Ovary (tissue), 3 donors: ENCODE data around the gene TNFRSF9.
"Not testable (repeated sequence)": the region's sequence is repeated elsewhere in the genome, so short reads cannot be mapped to it uniquely, and the experiment has no call there.

ENCODE experiments used
- CTCF ChIP-seq, 3 donors: fragments of 450-650 bp in 2 of 3; fragments of 200-600 bp in 1 of 3; IDR thresholded peaks; one replicate each; pipeline versions ENCODE4 v1.5.1 to v1.8.0; 2016 to 2022; ENCODE audit warnings: antibody characterized with exemption in 3 of 3, mild to moderate bottlenecking in 1 of 3
- POLR2A ChIP-seq: fragments of 450-650 bp; IDR thresholded peaks from one replicate; pipeline ENCODE4 v1.6.1; 2017; ENCODE audit warnings: antibody characterized with exemption, mild to moderate bottlenecking, moderate library complexity
- donor health status: DM: no; HTN: no; CAD: no.

DNA sequence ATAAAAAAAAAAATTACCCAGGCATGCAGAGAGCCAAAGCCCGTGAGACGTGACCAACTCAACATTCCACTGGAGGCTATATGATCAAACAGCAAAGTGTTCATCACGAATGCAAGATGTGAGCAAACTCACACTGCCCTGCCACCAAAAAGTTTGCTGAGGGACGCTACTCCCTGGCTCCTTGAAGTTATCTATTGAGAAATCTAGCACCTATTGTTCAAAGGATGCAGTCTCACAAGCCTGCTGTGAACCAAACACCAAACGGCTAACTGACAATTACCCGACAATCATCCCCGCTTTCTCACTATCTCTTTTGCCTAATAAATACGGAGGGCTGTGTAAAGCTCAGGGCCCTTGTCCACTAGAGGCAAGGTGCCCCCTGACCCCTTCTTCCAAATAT is 13.6 kb downstream of the TNFRSF9 start:
- not testable (repeated sequence) for TF ChIP-seq CTCF (IDR thresholded peaks at IDR 0.05); POLR2A
